Heart right ventricle (tissue), 16 donors: ENCODE measurements around the gene ATP6AP1. TPM values are rescaled to one million over a fixed set of nuclear protein-coding genes. Genes with fewer than 3 reads are reported as not detected.

ENCODE experiments used
- ATAC-seq, 8 donors: fragments of 200-7000 bp; cut with Tn5 transposase; one replicate each; pipeline ENCODE4 v1.9.1; 2020; ENCODE audit warnings: mild to moderate bottlenecking in 8 of 8, moderate library complexity in 8 of 8, moderate number of reproducible peaks in 1 of 8
- DNase-seq, 2 donors: peaks; one replicate each; pipeline ENCODE4 v3.0.0-alpha.2; 2020
- H3K27ac ChIP-seq, 10 donors: fragments of 200-600 bp; sonication (generic) in 2 of 10; one replicate each; pipeline versions ENCODE4 v1.5.0 to v1.8.0; 2020 to 2022; ENCODE audit warnings: mild to moderate bottlenecking in 3 of 10
- H3K27me3 ChIP-seq, 7 donors: fragments of 200-600 bp; one replicate each; pipeline ENCODE4 v1.8.0; 2021 to 2022; ENCODE audit warnings: mild to moderate bottlenecking in 2 of 7
- H3K36me3 ChIP-seq, 9 donors: fragments of 200-600 bp; sonication (generic) in 1 of 9; one replicate each; pipeline versions ENCODE4 v1.5.0 to v1.8.0; 2020 to 2022; ENCODE audit warnings: mild to moderate bottlenecking in 2 of 9
- H3K4me1 ChIP-seq, 9 donors: fragments of 200-600 bp; sonication (generic) in 1 of 9; one replicate each; pipeline versions ENCODE4 v1.5.0 to v1.8.0; 2020 to 2022; ENCODE audit warnings: mild to moderate bottlenecking in 4 of 9
- H3K4me3 ChIP-seq, 10 donors: fragments of 200-600 bp; sonication (generic) in 2 of 10; one replicate each; pipeline versions ENCODE4 v1.5.0 to v1.8.0; 2020 to 2022; ENCODE audit warnings: mild to moderate bottlenecking in 7 of 10, moderate library complexity in 2 of 10
- H3K9me3 ChIP-seq, 11 donors: fragments of 200-600 bp in 10 of 11; sonication (generic) in 2 of 11; one replicate each; pipeline versions ENCODE4 v1.5.0 to v1.8.0; 2013 to 2022; ENCODE audit warnings: mild to moderate bottlenecking in 2 of 11, control low read depth in 1 of 11, moderate library complexity in 1 of 11
- CTCF ChIP-seq, 9 donors: fragments of 200-600 bp; sonication (generic) in 2 of 9; IDR thresholded peaks; one replicate each; pipeline versions ENCODE4 v1.5.0 to v1.8.0; 2021 to 2022; ENCODE audit warnings: antibody characterized with exemption in 9 of 9, mild to moderate bottlenecking in 5 of 9, moderate library complexity in 1 of 9
- WGBS, 2 donors: extraction: QIAGEN DNeasy Blood & Tissue Kit; methylation state at CpG; one replicate each; pipeline ENCODE4 v1.1.7; 2013; ENCODE audit warnings: inconsistent platforms in 1 of 2; 5-methylcytosine and 5-hydroxymethylcytosine counted together
- intact Hi-C, 10 donors: fragments of 100-400 bp; cut with DNase I; formaldehyde crosslinking; loops; one replicate each; pipeline versions ENCODE4 v1.11.1 to v1.14.2; 2022
- polyA plus RNA-seq, 2 donors: library from polyadenylated mRNA; stranded (reverse); fragments of 200-250 nt; gene quantifications; one replicate each; pipeline ENCODE4 v1.2.3, GENCODE V29; 2013
- total RNA-seq, 10 donors: library from RNA; stranded (reverse); fragmentation: NEBNext Ultra II Directional in 3 of 10; extraction: Animal tissue kit (Norgen Biotek cat#: 25700) in 3 of 10; gene quantifications; one replicate each; pipeline versions ENCODE4 v1.2.1 to v1.2.4, GENCODE V29; 2021 to 2023
- donor health status: Arrhythmogenic right ventricular cardiomyopathy.
- donor health status: ischemic (EF 13 %, LVEDD 7.1; RV severe dilation, severe dysfunction).
- donor health status: healthy with polysubstance abuse.
- donor health status: DM: no; HTN: yes; CAD: no.
- donor health status: DM: no; HTN: no; CAD: no.
- donor health status: ischemic (EF 25% LVEDD 6.9; RV normal size, moderate dysfunction).
- donor health status: ischemic (EF 25% LVEDD 5.7; RV mildly dilated, moderate dysfunction).
- donor health status: healthy.
- donor health status: DM: yes; HTN: yes; CAD: no.
- donor health status: Ischemic cardiomyopathy.
- donor health status: ischemic (EF 35%, LVEDD 5.7; RV mildly dilated, moderate dysfunction).
- donor health status: nonischemic (EF 11% LVEDD 7.7; RV severe dilation, severe dysfunction).
- donor health status: DM: yes; HTN: yes; CAD: no.
- donor health status: PGD.
- donor health status: ischemic (EF 29% LVEDD 5.4; RV normal size, mild dysfunction).
- donor health status: nonischemic (EF 23%, LVEDD 6.1; RV moderate dilation, normal function).

The ATP6AP1 gene
- total and polyA plus RNA-seq, 12 donors = 26.0 to 113 (median 90.6) TPM

GRCh38 chrX:154404625-154405192 lies 23.8 kb upstream of the ATP6AP1 start:
- Histone ChIP-seq H3K4me3 (no peak overlapping the region), H3K9me3 (no peaks in the 10 kb centered on the region), H3K4me1 (peaks cover 0 to 16% (median 9%) of the 10 kb centered on the region in 9 donors), H3K36me3 (peaks cover 0 to 26% (median 6%) of the 10 kb centered on the region in 9 donors), H3K27ac (no peak overlapping the region), H3K27me3 (no peaks in the 10 kb centered on the region)
- ATAC-seq (no peak), DNase-seq (no peak)
- no peak for TF ChIP-seq CTCF (IDR thresholded peaks at IDR 0.05)
- WGBS, 2 donors = 86 to 92% methylated on average over 10 to 16 of the region's 16 CpGs
- intact Hi-C loops = no loop called here

GRCh38 chrX:154408659-154409221 lies 19.7 kb upstream of the ATP6AP1 start:
- peaks cover 0 to 32% (median 12%) of the 10 kb centered on the region in 9 donors for H3K4me1 ChIP-seq
- no peaks in the 10 kb centered on the region for H3K27me3 ChIP-seq
- H3K27ac ChIP-seq = peak overlapping the region in 9 of 10 donors; percentile 53 to 86 (median 79)
- intact Hi-C loops = no loop called here
- peak overlapping the region in 9 of 10 donors; percentile 18 to 55 (median 46) for H3K4me3 ChIP-seq
- TF ChIP-seq CTCF (IDR thresholded peaks at IDR 0.05) = no peak
- 42 to 47% methylated on average over 7 to 10 of the region's 10 CpGs for WGBS, 2 donors
- no peak for DNase-seq
- peaks cover 0 to 7% (median 0%) of the 10 kb centered on the region in 9 donors for H3K36me3 ChIP-seq
- no peaks in the 10 kb centered on the region for H3K9me3 ChIP-seq
- ATAC-seq = no peak

GRCh38 chrX:154409222-154409871 lies 19.1 kb upstream of the ATP6AP1 start, which contains the start of gene DNASE1L1:
DNASE1L1 (minus strand) TSS chrX:154409254; CDS start chrX:154405568, 3,686 bp downstream.
- WGBS, 2 donors = 31 to 36% methylated on average over 19 to 26 of the region's 26 CpGs
- ATAC-seq (peak; percentile 34 to 89 (median 73)), DNase-seq (peak; percentile 77 to 83)
- no peak for TF ChIP-seq CTCF (IDR thresholded peaks at IDR 0.05)
- peaks cover 0 to 11% (median 0%) of the 10 kb centered on the region in 9 donors for H3K36me3 ChIP-seq
- intact Hi-C loops = no loop called here
- H3K27me3 ChIP-seq = no peaks in the 10 kb centered on the region
- H3K4me3 ChIP-seq = peak within 1 kb of the TSS in 9 of 10 donors; percentile 18 to 55 (median 46)
- H3K4me1 ChIP-seq = peaks cover 0 to 32% (median 12%) of the 10 kb centered on the region in 9 donors
- peak within 1 kb of the TSS in 9 of 10 donors; percentile 57 to 86 (median 79) for H3K27ac ChIP-seq
- no peaks in the 10 kb centered on the region for H3K9me3 ChIP-seq

- H3K27ac ChIP-seq = peak overlapping the region; percentile 90 to 99 (median 96)
- 0 to 3% methylated on average over 20 to 28 of the region's 29 CpGs for WGBS, 2 donors
Observed at GRCh38 chrX:154411981-154412340, 16.5 kb upstream of the ATP6AP1 start.

More at GRCh38 chrX:154411981-154412340, 16.5 kb upstream of the ATP6AP1 start:
- Histone ChIP-seq H3K4me1 (peaks cover 0 to 32% (median 12%) of the 10 kb centered on the region in 9 donors), H3K27me3 (no peaks in the 10 kb centered on the region), H3K36me3 (peaks cover 0 to 15% (median 0%) of the 10 kb centered on the region in 9 donors), H3K4me3 (peak overlapping the region; percentile 56 to 85 (median 82)), H3K9me3 (no peaks in the 10 kb centered on the region)
- no peak for TF ChIP-seq CTCF (IDR thresholded peaks at IDR 0.05)
- DNase-seq = peak; percentile 53 to 62
- peak; percentile 74 to 83 (median 80) for ATAC-seq
- intact Hi-C loops = no loop called here
